ENCODE data around the gene ADPRHL1.

DNA sequence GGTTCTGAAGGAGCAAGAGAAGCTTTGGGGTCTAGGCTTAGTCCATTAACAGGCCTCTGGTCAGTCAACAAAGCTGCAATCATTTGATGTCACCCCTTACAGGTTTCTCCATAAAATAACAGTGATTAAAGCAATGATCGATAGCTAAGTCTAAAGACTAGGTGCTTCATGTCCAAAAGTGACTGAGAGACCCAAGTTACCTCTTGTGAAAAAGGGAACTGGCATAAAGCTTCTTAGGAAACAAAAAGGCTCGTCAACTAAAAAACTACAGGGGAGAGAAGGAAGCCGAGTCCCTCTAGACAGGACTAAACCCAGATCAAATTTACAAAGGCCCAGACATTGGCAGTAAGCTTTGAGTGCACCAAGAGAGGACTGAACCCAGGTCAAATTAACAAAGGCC is 35.0 kb upstream of the ADPRHL1 start:
- no peak for TF ChIP-seq EZH2phosphoT487 (IDR thresholded peaks at IDR 0.05; ENCODE audit: low read length)
- TF ChIP-seq, protein P1, sequence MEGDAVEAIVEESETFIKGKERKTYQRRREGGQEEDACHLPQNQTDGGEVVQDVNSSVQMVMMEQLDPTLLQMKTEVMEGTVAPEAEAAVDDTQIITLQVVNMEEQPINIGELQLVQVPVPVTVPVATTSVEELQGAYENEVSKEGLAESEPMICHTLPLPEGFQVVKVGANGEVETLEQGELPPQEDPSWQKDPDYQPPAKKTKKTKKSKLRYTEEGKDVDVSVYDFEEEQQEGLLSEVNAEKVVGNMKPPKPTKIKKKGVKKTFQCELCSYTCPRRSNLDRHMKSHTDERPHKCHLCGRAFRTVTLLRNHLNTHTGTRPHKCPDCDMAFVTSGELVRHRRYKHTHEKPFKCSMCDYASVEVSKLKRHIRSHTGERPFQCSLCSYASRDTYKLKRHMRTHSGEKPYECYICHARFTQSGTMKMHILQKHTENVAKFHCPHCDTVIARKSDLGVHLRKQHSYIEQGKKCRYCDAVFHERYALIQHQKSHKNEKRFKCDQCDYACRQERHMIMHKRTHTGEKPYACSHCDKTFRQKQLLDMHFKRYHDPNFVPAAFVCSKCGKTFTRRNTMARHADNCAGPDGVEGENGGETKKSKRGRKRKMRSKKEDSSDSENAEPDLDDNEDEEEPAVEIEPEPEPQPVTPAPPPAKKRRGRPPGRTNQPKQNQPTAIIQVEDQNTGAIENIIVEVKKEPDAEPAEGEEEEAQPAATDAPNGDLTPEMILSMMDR (IDR thresholded peaks at IDR 0.05; ENCODE audit: low read length): no peak

All from MM.1S (cell line).